Measurements from ENCODE around the gene PLS1.

DNA sequence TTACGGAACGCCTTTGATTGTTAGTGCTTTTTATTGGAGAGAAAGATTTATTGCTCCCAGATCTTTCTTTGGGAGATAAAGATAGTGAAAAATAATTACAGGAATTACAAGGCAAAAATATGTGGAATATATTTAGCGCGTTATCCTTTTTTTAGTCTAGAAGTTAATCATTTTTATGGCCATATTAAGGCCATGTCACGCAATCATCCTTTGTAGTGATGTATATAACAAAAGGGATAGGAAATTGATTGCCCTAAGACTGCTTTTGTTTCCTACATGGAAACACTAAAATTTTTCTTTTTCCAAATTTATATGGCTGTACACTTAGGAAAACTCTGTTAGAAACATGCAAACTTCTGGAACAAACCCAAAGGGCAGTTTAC is 129.2 kb downstream of the PLS1 start:
- TF ChIP-seq POLR2AphosphoS2 (conservative IDR thresholded peaks at IDR 0.05; ENCODE audit: low read length) (no peak), CEBPB (IDR thresholded peaks at IDR 0.05) (no peak), REST (IDR thresholded peaks at IDR 0.05) (no peak), CHD2 (IDR thresholded peaks at IDR 0.05; ENCODE audit: low read length, partially characterized antibody) (no peak), MAZ (IDR thresholded peaks at IDR 0.05; ENCODE audit: borderline replicate concordance, low read depth, low read length) (no peak), POLR2A (IDR thresholded peaks at IDR 0.05; ENCODE audit: low read length) (no peak), ESRRA (IDR thresholded peaks at IDR 0.05; ENCODE audit: borderline replicate concordance, low read length) (no peak), MAFK (IDR thresholded peaks at IDR 0.05; ENCODE audit: partially characterized antibody) (no peak)
- TF ChIP-seq, protein P1, sequence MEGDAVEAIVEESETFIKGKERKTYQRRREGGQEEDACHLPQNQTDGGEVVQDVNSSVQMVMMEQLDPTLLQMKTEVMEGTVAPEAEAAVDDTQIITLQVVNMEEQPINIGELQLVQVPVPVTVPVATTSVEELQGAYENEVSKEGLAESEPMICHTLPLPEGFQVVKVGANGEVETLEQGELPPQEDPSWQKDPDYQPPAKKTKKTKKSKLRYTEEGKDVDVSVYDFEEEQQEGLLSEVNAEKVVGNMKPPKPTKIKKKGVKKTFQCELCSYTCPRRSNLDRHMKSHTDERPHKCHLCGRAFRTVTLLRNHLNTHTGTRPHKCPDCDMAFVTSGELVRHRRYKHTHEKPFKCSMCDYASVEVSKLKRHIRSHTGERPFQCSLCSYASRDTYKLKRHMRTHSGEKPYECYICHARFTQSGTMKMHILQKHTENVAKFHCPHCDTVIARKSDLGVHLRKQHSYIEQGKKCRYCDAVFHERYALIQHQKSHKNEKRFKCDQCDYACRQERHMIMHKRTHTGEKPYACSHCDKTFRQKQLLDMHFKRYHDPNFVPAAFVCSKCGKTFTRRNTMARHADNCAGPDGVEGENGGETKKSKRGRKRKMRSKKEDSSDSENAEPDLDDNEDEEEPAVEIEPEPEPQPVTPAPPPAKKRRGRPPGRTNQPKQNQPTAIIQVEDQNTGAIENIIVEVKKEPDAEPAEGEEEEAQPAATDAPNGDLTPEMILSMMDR (IDR thresholded peaks at IDR 0.05) = no peak
- TF ChIP-seq, protein P2, sequence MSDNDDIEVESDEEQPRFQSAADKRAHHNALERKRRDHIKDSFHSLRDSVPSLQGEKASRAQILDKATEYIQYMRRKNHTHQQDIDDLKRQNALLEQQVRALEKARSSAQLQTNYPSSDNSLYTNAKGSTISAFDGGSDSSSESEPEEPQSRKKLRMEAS (IDR thresholded peaks at IDR 0.05) = no peak
